Activated CD8-positive, alpha-beta memory T cell treated with anti-CD3 and anti-CD28 coated beads, Interleukin-2, amount 50 U/mL, for 48 hours (primary cell): ENCODE data around the gene PLEKHM3.

Source experiments
- DNase-seq: peaks from one replicate; pipeline ENCODE4 v3.0.0-alpha.2; 2020

Gene PLEKHM3, protein sequence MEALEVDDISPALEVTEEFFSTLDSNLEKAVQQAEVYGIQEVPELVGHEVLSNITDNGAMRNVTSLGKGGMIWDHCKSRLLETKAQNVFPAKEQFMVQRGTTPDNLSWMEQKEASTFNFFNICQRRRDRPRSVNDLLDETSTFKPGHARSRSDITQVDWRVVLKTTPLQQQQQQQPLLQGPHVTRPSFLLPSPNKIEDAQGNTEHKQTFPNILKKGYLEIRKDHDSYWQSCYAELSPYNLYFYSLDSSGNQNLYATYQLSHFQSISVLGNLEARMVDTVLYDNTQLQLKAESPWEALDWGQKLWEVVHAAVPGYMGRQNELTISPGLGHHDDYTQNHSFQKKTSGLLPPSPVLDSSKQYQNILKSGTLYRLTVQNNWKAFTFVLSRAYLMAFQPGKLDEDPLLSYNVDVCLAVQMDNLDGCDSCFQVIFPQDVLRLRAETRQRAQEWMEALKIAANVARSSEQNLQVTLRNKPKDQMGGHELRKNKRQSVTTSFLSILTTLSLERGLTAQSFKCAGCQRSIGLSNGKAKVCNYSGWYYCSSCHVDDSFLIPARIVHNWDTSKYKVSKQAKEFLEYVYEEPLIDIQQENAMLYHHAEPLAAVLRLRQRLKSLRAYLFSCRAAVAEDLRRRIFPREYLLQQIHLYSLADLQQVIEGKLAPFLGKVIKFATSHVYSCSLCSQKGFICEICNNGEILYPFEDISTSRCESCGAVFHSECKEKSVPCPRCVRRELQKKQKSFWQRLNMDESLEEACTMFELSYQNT

DNA sequence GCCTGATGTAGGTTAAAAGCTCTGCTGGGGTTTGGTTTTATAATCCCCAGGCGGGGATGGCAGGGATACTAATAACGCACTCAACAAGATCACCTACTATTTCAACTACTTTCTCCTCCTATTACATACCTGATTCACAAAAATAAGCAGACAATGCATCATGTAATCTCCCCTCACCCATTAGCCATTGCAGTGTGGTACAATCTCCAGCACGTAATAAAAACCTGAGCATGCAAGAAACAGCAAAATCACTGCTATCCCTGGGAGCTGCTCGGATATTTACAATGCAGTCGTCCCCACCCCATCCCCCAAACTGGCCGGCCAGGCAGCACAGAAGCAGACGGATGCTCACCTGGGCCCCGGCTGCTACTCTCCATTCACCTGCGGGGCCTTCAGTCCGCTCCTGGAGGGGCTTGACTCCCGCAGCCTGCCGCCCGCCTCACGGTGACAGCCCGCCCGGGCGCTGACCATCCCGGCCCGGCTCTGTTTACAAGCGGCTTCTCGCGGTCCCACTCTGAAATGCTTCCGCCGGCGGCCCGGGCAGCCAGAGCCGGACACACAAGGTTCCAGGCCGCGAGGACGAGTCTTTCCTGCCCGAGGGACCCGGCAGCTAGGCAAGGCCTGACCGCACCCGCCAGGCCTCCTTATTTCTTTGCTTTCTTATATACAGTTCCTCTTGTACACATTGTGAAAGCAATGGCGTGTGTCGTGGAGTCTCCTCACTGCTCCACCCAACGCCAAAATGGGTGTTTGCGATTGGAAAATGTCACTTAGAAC, at the start of gene PLEKHM3:
Gene PLEKHM3 (minus strand): TSS at position 491 of the 777 bp plus-strand sequence. CDS start 23,888 bp downstream, outside the sequence.
- peak; percentile 93 for DNase-seq

DNA sequence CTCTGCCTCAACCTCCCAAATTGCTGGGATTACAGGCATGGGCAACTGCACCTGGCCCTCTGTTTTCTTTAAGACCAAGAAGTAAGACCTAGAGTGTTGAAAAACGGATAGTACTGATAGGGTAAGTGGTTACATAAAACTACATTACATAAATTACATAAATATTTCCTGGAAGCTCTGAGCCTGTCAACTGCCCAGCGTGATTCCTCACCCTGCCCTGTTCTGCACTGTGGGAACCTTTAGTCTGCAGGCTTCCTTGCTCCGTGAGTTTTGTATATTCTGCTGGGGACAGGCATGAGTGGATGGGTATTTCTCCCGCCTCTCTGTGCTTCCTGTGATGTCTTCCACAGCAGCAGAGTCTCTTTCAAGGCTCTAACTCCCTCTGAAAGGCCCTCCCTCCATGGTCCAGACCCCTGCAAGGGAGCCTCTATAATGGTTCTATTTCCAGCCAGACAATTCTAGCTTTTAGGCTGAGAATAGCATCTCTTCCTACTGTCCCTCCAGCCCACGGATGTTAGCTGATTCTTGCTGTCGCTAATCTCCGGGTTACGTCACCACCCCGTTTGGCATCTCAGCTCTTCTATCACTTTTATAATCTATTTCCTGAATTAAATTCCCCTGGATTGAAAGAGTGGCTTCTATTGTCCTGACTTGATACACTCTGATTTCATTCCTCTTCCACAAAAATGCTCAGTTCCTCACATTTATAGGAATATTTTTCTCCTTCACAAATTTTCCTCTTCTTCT, 49.5 kb upstream of the PLEKHM3 start:
- no peak for DNase-seq

DNA sequence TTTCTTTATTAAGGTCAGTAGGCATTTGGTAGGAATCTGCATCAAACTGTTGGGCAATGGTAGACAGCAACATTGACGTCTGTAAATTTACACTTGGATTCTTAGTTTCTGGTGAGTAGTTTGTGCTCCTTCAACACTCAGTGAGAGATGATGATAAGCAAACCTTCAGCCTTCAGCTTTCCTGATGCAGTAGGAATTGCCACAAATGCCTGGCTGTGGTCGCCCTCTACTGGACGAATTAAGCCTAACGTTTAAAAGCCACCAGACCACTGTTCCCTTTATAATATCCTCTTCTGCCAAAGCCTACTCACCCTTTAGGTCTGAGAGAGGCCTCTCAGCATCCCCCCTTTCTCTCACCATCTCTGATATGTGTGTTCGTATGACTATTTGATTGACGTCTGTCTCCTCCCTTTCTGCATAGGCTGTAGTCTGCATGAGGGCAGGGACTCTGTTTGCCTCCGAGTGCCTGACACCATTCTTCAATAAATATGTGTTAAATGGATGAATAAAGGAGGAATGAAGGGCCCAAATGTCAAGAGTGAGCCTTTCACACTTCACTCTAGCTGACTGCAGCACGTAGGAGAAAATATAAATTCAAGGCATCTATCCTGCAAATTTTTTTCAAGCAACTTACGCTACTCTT, 47.0 kb upstream of the PLEKHM3 start:
- peak; percentile 64 for DNase-seq

DNA sequence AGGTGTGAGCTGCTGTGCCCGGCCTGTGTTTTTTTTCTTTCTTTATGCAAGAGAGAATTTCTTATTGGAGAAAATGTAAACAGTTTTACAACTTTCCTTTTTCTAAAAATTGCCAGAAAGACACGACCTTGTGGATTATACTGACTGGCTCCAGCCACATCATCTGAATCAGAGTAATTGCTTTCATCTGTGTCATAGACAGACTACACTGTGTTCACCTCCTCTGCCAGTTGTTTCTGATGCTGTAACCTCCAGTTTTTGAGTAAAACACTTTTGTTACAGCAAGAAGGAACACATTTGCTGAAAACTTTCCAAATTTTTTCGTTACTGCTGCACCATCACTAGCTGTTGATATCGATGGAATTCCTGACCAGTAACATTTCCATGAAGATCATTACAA, 43.9 kb upstream of the PLEKHM3 start:
- no peak for DNase-seq

DNA sequence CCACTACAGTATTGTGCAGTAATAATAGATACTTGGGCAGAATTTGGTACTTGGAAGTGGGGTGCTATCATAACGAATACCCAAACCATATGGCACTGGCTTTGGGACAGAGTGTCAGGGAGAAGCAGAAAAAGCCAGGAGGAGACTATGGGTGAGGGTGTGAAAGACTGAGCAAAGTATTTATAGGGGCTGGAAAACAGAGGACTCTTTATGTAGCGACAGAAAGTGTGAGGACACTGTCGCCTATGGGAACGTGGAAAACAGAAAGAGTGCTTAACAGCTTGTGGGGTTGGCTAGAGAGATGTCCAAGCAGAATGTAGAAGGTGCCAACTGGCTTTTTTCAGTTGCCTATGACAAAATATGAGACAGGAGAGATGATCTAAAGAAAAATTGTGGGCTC, 40.7 kb upstream of the PLEKHM3 start:
- DNase-seq: no peak

DNA sequence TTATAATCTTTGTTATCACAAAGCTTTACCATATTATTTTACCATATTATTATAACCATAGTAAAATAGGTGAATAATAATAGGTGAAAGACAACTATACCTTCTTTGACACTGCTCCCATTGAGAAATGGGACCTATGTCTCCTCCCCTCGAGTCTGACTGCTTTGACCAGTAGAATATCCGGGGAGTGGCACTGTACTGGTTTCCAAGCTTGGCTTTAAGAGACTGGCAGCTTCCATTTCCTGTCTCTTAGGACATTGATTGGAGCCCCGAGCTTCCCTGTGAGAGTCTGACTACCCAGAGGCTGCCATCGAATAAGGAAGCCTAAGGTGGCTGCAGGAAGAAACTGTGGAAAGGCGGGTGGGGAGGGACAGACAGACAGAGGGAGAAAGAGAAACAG, 40.1 kb upstream of the PLEKHM3 start:
- no peak for DNase-seq

DNA sequence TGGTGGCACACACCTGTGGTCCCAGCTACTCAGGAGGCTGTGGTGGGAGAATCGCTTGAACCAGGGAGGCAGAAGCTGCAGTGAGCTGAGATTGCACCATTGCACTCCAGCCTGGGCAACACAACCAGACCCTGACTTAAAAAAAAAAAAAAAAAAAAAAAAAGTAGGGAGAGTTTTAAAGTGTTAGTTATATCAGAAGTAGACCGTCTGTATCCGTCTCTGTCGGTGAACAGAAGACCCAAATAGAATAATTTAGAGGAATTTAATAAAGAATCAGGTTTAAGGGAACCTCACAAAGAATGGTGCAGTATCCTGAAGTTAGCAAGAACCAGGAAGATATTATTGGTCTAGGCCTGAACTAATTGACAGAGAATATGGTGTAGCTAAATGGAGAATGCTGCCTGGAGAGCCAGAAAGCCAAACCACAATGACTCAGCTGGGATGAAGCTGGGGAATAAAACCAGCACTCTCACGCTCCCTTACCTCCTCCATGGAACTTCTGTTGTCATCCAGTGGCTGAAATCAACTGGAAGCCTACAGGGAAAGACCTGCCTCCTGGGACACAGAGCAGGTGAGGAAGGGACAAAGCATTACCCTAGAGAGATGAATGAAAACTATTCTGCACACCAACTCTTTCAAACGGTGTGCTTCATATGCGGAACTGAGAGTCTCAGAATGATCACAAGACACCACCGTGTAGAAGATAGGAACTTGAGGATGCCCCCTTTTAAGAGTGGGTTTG, 39.1 kb upstream of the PLEKHM3 start:
- DNase-seq: no peak

DNA sequence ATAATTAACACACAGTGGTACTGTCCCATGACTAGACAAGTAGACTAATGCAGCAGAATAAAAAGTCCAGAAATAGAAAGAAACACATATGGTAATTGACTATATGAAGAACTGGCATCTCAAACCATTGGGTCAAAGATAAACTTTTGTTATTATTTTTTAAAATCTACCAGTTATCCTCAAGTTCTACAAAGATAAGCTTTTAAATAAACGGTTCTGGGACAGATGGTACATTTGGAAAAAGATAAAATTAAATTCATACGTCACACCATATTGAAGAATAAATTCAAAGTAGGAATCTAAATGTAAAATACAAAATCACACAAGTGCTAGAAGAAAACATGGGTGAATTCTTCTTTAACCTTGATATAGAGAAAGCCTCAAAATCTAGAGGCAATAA, 37.6 kb upstream of the PLEKHM3 start:
- no peak for DNase-seq

DNA sequence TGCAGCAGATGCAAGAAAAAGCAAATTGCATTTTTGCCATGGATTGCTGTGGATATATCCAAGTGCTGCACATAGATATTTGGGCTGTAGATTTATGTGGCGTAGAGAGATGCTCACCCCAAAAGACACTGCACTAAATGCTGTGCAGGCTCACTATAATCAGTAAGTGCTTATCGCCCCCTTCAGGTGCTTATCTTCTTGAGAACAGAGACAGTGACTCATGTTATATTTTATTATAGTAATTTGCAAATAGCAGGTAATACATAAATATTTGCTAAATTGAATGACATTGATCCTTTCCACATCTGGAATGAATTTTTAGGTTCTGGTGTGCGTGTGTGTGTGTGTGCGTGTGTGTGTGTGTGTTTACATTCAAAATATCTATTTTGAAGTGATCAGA, 36.8 kb upstream of the PLEKHM3 start:
- no peak for DNase-seq

DNA sequence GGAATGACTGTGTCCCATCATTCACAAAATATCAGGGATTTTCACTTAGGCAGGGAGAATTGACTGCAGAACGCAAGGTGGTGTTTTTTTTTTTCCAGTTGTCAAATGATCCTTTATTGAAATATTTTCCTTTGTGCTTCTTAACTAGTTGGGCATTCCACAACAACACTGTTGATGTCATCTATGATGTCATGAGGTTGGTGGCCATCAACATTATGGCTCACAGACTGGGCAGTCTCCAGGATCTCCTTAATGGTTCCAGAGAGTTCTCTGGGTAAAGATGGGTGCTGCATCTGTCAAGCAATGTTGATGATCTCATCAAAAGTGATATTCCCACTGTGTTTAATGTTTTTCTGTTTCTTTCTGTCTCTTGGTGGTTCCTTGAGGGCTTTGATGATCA, 31.8 kb upstream of the PLEKHM3 start:
- DNase-seq: no peak

DNA sequence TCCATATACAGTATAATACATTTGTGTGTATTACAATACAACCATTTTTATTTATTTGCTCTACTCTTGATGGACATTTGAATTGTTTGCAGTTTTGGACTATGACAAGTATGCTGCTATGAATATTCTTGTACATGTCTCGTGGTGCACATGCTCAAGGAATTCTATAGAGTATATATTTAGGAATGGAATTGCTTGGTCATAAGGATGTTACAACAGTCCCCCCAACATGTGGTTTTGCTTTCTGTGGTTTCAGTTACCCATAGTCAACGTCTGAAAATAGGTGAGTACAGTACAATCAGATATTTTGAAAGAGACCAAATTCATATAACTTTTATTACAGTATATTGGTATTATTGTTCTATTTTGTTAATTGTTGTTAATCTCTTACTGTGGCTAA, 24.1 kb upstream of the PLEKHM3 start:
- no peak for DNase-seq

DNA sequence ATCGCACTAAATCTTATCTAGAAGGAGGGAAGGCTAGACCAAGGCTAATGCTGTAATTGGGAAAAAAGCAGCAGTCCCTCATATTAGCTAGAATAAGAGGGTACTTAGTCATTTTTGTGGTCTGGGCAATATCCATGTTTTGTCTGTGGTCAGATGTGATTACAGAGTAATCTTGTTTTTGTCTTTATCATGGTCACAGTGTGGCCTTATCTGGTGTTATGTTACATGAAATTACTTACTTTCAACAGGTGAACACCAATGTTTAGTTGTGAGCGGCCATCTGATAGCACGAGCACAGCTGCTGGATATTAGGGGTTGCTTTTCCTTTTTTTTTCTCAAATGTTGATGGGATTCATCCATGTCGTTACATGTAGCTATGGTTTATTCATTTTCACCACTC, 23.7 kb upstream of the PLEKHM3 start:
- no peak for DNase-seq

DNA sequence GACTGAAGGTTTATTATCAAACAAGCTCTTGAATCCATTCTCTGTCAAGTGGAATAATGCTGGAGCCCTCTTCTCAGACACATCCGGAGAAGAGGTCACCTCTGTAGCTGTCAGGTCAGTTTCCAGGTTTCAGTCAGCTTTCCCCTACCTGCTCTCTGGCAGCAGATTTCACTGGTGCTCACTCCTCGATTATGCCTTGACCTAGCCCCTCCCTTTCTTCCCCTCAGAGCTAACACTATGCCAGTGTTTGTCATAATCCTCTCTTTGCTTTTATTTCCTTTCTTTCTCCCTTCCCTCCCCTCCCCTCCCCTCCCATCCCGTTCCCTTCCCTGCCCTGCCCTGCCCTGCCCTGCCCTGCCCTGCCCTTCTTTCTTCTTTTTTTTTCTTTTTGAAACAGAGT, 22.5 kb upstream of the PLEKHM3 start:
- DNase-seq: no peak

DNA sequence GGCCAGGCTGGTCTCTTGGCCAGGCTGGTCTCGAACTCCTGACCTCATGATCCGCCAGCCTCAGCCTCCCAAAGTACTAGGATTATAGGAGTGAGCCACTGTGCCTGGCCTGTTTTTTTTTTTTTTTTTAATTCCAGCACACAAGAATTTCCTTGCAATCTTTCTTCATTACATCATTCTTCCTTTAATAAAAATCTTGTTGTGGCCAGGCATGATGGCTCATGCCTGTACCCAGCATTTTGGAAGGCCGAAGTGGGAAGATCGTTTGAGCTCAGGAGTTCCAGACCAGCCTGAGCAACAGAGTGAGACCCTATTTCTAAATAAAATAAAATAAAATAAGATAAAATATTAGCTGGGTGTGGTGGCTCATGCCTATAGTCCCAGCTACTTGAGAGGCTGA, 21.4 kb upstream of the PLEKHM3 start:
- DNase-seq: no peak

DNA sequence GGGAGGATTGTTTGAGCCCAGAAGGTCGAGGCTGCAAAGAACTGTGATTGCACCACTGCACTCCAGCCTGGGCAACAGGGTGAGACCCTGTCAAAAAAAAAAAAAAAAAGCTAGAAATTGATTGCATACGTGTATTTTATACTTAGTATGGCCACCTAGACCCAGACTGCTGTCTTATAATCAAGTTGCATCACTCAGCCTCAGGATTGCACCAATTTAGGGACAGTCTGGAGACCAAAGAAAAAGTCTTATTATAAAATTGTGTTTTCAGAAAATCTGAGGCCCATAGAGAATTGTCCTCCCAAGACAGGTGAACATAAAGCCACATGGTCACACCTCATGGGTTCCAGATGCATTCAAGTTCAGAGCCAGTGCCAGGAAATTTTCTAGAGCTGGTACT, 17.1 kb upstream of the PLEKHM3 start:
- no peak for DNase-seq

DNA sequence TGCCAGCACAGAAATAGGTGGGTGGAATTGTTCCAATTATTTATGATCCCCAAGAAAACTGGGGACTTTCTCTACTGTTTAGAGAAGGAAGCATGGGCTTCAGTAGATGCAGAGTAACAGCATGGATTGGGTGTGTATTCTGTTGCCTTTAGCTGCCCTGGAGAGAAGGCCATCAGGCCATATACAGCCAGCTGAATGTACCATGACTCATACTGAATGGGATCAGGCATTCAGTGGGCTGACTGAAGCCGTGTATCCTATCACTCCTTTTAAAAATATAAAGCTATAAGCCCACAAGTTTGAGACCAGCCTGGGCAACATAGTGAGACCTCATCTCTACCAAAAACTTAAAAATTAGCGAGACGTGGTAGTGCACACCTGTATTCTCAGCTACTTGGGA, 16.7 kb upstream of the PLEKHM3 start:
- DNase-seq: no peak

DNA sequence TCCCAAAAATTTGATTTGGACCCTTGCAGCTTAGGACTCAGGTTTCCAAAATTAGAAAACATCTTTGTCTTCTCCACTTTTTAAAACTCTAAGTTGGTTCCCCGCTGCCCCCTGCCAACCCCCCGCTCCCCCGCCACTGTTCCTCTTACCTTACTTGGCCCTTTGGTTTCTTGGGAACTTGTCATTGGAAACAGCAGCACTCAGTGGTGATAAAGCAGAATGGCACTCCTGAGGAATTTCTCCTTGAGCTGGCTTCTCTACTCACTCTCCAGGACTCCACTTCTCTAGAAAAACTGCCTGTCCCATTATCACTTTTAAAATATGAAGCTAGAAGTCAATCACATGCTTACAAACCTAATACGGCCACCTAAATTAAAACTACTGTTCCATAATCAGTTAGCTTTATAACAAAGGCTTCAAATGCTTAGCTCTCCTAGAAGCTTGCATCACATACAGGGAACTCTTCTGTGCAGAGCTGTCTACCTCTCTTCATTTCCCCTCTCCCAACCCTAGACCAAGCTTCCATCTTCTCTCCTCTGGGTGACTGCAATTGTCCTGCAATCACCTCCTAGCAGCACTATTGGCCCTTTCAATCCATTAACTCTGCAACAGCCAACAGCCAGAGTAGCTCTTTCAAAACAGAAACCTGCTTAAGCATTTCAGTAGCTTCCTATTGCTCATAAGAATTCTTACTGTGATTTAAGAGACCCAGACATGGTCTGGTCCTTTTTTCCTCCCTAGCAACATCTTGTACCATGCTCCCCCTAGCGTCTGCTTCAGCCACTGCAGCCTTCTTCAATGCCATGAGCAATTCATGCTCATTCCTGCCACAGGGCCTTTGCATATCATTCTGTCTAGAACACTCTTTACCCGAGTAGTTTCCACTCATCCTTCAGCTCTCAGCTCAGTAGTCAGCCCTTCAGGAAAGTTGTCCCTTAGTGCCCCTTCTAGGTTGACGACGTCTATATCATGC, 15.2 kb upstream of the PLEKHM3 start:
- peak; percentile 87 for DNase-seq

DNA sequence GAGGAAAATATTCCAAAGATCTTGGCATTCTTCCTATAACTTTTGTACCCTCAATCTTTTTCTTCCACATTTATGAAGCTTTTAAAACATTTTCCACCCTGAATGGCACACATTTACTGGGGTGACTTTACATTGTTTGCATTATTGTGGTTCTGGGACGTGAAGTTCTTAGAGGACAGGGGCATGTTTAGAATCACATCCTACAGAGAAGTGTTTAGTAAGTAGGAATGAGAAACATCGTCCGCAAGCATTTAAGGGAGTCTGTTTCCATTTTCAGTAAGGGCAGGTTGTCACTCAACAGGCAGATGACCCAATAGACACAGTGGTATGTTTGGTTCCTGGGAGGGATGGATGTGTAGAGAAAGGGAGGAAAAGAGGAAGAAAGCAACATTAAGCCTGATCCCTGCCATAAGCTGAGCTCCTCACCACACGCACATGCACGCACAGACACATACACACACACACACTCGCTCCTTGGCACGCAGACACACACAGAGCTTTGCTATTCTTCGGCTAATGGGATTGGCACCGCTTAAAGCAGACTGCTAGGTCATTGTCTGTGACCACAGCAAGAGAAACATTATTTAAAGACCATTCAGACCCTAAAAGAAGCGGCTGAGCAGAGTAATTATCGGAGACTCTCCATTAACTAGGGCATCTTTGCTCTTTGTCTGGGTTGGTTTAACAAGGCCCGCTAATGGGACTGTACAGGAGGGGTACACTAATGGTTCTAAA, 14.2 kb upstream of the PLEKHM3 start:
- DNase-seq: no peak
